CD14-positive monocyte (primary cell): Measurements from ENCODE around the gene TSPAN32. TPM values are rescaled to one million over a fixed set of nuclear protein-coding genes. Genes with fewer than 3 reads are reported as not detected.

Source experiments
- DNase-seq, 3 donors: peaks; one replicate each; pipeline ENCODE4 v3.0.0-alpha.2; 2011 to 2022
- H2AFZ ChIP-seq: 2 replicates; pipeline ENCODE4 v1.6.0; 2012; ENCODE audit warnings: mild to moderate bottlenecking, low read depth, low read length, inconsistent platforms; ENCODE audit not compliant: insufficient read depth, poor library complexity, severe bottlenecking
- H3K27ac ChIP-seq, 2 donors: 1 replicate in 1 of 2; 2 replicates in 1 of 2; pipeline ENCODE4 v1.5.1; 2012 to 2013; ENCODE audit warnings: low read length in 2 of 2, control low read depth in 1 of 2, inconsistent platforms in 1 of 2, low read depth in 1 of 2, mild to moderate bottlenecking in 1 of 2
- H3K27me3 ChIP-seq, 2 donors: one replicate each; pipeline versions ENCODE4 v1.6.0 to v1.6.1; 2011 to 2013; ENCODE audit warnings: low read length in 2 of 2; ENCODE audit not compliant: control insufficient read depth in 2 of 2, insufficient read depth in 2 of 2
- H3K36me3 ChIP-seq, 2 donors: replicated peaks in 1 of 2; 1 replicate in 1 of 2; 2 replicates in 1 of 2; pipeline versions ENCODE4 v1.5.1 to v1.6.1; 2012 to 2013; ENCODE audit warnings: low read length in 2 of 2, control low read depth in 1 of 2, inconsistent platforms in 1 of 2, mild to moderate bottlenecking in 1 of 2; ENCODE audit not compliant: insufficient read depth in 2 of 2, control insufficient read depth in 1 of 2
- H3K4me1 ChIP-seq, 2 donors: 1 replicate in 1 of 2; 2 replicates in 1 of 2; pipeline versions ENCODE4 v1.5.1 to v1.6.1; 2012 to 2013; ENCODE audit warnings: low read length in 2 of 2, control low read depth in 1 of 2, inconsistent platforms in 1 of 2, mild to moderate bottlenecking in 1 of 2, moderate library complexity in 1 of 2; ENCODE audit not compliant: insufficient read depth in 2 of 2, control insufficient read depth in 1 of 2
- H3K4me2 ChIP-seq: replicated peaks from 2 replicates; pipeline ENCODE3; 2012; ENCODE audit warnings: low read length, moderate library complexity, mild to moderate bottlenecking; ENCODE audit not compliant: poor library complexity, severe bottlenecking; ENCODE audit errors: extremely low read depth
- H3K4me3 ChIP-seq, 3 experiments: fragments of 200-600 bp in 1 of 3; sonication (generic) in 1 of 3; replicated peaks in 1 of 3; 1 replicate in 2 of 3; 2 replicates in 1 of 3; pipeline ENCODE4 v1.5.1; 2011 to 2013; ENCODE audit warnings: low read length in 3 of 3, mild to moderate bottlenecking in 3 of 3, control low read depth in 2 of 3, low read depth in 2 of 3, inconsistent platforms in 1 of 3, moderate library complexity in 1 of 3
- H3K79me2 ChIP-seq: 2 replicates; pipeline ENCODE4 v1.6.0; 2012; ENCODE audit warnings: mild to moderate bottlenecking, control low read depth, inconsistent platforms, low read length, moderate library complexity; ENCODE audit not compliant: insufficient read depth
- H3K9ac ChIP-seq: 2 replicates; pipeline ENCODE4 v1.6.0; 2017; ENCODE audit warnings: low read length, mild to moderate bottlenecking; ENCODE audit not compliant: insufficient read depth, poor library complexity, severe bottlenecking
- H3K9me3 ChIP-seq, 2 donors: replicated peaks in 1 of 2; 1 replicate in 1 of 2; 2 replicates in 1 of 2; pipeline versions ENCODE4 v1.5.1 to v1.6.1; 2012 to 2013; ENCODE audit warnings: low read length in 2 of 2, control low read depth in 1 of 2; ENCODE audit not compliant: control insufficient read depth in 1 of 2, insufficient read depth in 1 of 2
- H4K20me1 ChIP-seq: 2 replicates; pipeline ENCODE4 v1.6.0; 2012; ENCODE audit warnings: mild to moderate bottlenecking, low read length, control low read depth, moderate library complexity; ENCODE audit not compliant: insufficient read depth
- H3K27ac Mint-ChIP-seq, 7 donors: one replicate each; pipeline ENCODE4 v1.8.0; 2020; ENCODE audit warnings: mild to moderate bottlenecking in 7 of 7, mixed read lengths in 7 of 7, moderate library complexity in 6 of 7, inconsistent platforms in 2 of 7
- H3K27me3 Mint-ChIP-seq, 3 donors: one replicate each; pipeline ENCODE4 v1.8.0; 2021 to 2022; ENCODE audit warnings: low read depth in 3 of 3, mild to moderate bottlenecking in 3 of 3, mixed read lengths in 3 of 3, moderate library complexity in 3 of 3, inconsistent platforms in 1 of 3
- H3K36me3 Mint-ChIP-seq, 2 donors: one replicate each; pipeline ENCODE4 v1.8.0; 2020; ENCODE audit warnings: mixed read lengths in 2 of 2, inconsistent platforms in 1 of 2, mild to moderate bottlenecking in 1 of 2
- H3K4me1 Mint-ChIP-seq: one replicate; pipeline ENCODE4 v1.8.0; 2020; ENCODE audit warnings: mild to moderate bottlenecking, mixed read lengths
- H3K4me3 Mint-ChIP-seq, 2 donors: one replicate each; pipeline ENCODE4 v1.8.0; 2020; ENCODE audit warnings: mild to moderate bottlenecking in 2 of 2, mixed read lengths in 2 of 2, moderate library complexity in 1 of 2
- H3K9me3 Mint-ChIP-seq, 7 donors: one replicate each; pipeline ENCODE4 v1.8.0; 2020 to 2022; ENCODE audit warnings: mixed read lengths in 7 of 7, mild to moderate bottlenecking in 6 of 7, moderate library complexity in 6 of 7, inconsistent platforms in 2 of 7
- CTCF ChIP-seq: fragments of 200-600 bp; IDR thresholded peaks from one replicate; pipeline ENCODE4 v1.8.0; 2022; ENCODE audit warnings: antibody characterized with exemption, mild to moderate bottlenecking
- WGBS: methylation state at CpG from one replicate; pipeline ENCODE4 v1.1.5; 2013; ENCODE audit warnings: missing lambda C conversion rate; ENCODE audit not compliant: insufficient coverage; 5-methylcytosine and 5-hydroxymethylcytosine counted together
- intact Hi-C, 2 donors: fragments of 100-400 bp; cut with micrococcal nuclease; formaldehyde crosslinking; loops; one replicate each; pipeline versions ENCODE4 v1.15.0 to v1.15.1; 2023
- polyA plus RNA-seq, 3 donors: library from polyadenylated mRNA; depleted of rRNA in 1 of 3; unstranded in 2 of 3; stranded (reverse) in 1 of 3; fragments of 300-500 nt in 2 of 3; fragments of >200 nt in 1 of 3; fragmentation: Illumina TruSeq in 2 of 3; gene quantifications; 1 replicate in 2 of 3; 2 replicates in 1 of 3; pipeline ENCODE4 v1.2.3, GENCODE V29; 2012 to 2021

The TSPAN32 gene
- polyA plus RNA-seq, 3 donors: 34.8 to 136 (median 82.5) TPM

GRCh38 chr11:2256293-2256913 is 45.4 kb upstream of the TSPAN32 start:
- no peak overlapping the region for H3K4me3 ChIP-seq
- Mint-ChIP-seq H3K27me3 (peaks cover 1 to 11% (median 2%) of the 10 kb centered on the region in 3 donors), H3K27ac (no peak overlapping the region), H3K36me3 (no peaks in the 10 kb centered on the region), H3K9me3 (peaks cover 0 to 7% (median 6%) of the 10 kb centered on the region in 7 donors), H3K4me3 (no peak overlapping the region), H3K4me1 (no peaks in the 10 kb centered on the region)
- no peak for DNase-seq
- H3K9me3 ChIP-seq: no peaks in the 10 kb centered on the region
- H3K9ac ChIP-seq: no peak overlapping the region
- no peak overlapping the region for H3K27ac ChIP-seq
- 73% methylated on average over 12 of the region's 14 CpGs for WGBS
- no peaks in the 10 kb centered on the region for H3K36me3 ChIP-seq
- no peaks in the 10 kb centered on the region for H3K79me2 ChIP-seq
- H3K27me3 ChIP-seq: no peaks in the 10 kb centered on the region
- no peaks in the 10 kb centered on the region for H3K4me1 ChIP-seq
- no peak overlapping the region for H3K4me2 ChIP-seq
- H4K20me1 ChIP-seq: no peaks in the 10 kb centered on the region
- intact Hi-C loops: no loop called here
- TF ChIP-seq CTCF: no peak
- no peak overlapping the region for H2AFZ ChIP-seq

- Mint-ChIP-seq H3K27ac (no peak overlapping the region), H3K4me3 (no peak overlapping the region)
- no peak overlapping the region for H2AFZ ChIP-seq
Observed at GRCh38 chr11:2256951-2257700, 44.7 kb upstream of the TSPAN32 start.

More at GRCh38 chr11:2256951-2257700, 44.7 kb upstream of the TSPAN32 start:
- no peak overlapping the region for H3K27ac ChIP-seq
- Mint-ChIP-seq H3K36me3 (no peaks in the 10 kb centered on the region), H3K9me3 (peaks cover 0 to 7% (median 6%) of the 10 kb centered on the region in 7 donors), H3K4me1 (no peaks in the 10 kb centered on the region), H3K27me3 (peaks cover 1 to 13% (median 2%) of the 10 kb centered on the region in 3 donors)
- 94% methylated on average over 17 of the region's 31 CpGs for WGBS
- H3K79me2 ChIP-seq: no peaks in the 10 kb centered on the region
- TF ChIP-seq CTCF: no peak
- H3K36me3 ChIP-seq: no peaks in the 10 kb centered on the region
- DNase-seq: no peak
- no peak overlapping the region for H3K9ac ChIP-seq
- no peak overlapping the region for H3K4me3 ChIP-seq
- intact Hi-C loops: no loop called here
- H3K27me3 ChIP-seq: no peaks in the 10 kb centered on the region
- H3K4me1 ChIP-seq: no peaks in the 10 kb centered on the region
- H3K9me3 ChIP-seq: no peaks in the 10 kb centered on the region
- no peaks in the 10 kb centered on the region for H4K20me1 ChIP-seq
- no peak overlapping the region for H3K4me2 ChIP-seq
